GM13977 (cell line): ENCODE measurements around the gene SACM1L.

Experiments used
- DNase-seq: peaks from one replicate; pipeline ENCODE4 v3.0.0; 2012; ENCODE audit warnings: low spot score
- in situ Hi-C: fragments of 300-500 bp; cut with MboI; formaldehyde crosslinking; loops from one replicate; pipeline ENCODE4 v1.12.0; 2022; ENCODE audit warnings: low sequenced_read_pairs, low pct_unique_long_range_greater_than_20kb, mixed read lengths, inconsistent platforms; ENCODE audit not compliant: unreplicated experiment
- TF ChIP-seq, protein P1 (sequence below): IDR thresholded peaks from 2 replicates; pipeline ENCODE4 v1.5.1; 2012; ENCODE audit warnings: mild to moderate bottlenecking, control low read depth; ENCODE audit not compliant: insufficient read depth; ENCODE audit errors: extremely low read depth, missing control alignments

SACM1L gene

DNA sequence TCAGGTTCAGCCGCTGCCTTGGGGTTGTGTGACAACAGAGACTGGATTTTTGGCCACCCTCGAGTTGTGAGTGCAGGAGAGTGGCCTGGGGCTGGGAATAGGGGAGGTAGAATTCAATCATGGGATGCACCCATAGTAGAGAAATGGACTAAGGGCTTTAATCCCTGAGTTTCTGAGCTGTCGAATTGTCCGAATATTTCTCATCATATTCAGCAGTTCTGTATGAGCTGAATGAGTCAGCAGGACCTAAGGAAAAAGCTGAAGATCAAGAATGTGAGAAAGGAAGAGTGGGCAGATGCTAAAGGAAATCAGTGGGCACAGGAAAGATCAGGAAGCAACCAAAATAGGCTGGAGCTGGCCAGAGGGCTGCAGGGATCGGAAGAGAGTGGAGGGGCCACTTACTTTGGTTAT is 44.4 kb upstream of the SACM1L start:
- in situ Hi-C loops, result no loop called here
- DNase-seq, result no peak
- TF ChIP-seq, protein P1, sequence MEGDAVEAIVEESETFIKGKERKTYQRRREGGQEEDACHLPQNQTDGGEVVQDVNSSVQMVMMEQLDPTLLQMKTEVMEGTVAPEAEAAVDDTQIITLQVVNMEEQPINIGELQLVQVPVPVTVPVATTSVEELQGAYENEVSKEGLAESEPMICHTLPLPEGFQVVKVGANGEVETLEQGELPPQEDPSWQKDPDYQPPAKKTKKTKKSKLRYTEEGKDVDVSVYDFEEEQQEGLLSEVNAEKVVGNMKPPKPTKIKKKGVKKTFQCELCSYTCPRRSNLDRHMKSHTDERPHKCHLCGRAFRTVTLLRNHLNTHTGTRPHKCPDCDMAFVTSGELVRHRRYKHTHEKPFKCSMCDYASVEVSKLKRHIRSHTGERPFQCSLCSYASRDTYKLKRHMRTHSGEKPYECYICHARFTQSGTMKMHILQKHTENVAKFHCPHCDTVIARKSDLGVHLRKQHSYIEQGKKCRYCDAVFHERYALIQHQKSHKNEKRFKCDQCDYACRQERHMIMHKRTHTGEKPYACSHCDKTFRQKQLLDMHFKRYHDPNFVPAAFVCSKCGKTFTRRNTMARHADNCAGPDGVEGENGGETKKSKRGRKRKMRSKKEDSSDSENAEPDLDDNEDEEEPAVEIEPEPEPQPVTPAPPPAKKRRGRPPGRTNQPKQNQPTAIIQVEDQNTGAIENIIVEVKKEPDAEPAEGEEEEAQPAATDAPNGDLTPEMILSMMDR, result no peak

DNA sequence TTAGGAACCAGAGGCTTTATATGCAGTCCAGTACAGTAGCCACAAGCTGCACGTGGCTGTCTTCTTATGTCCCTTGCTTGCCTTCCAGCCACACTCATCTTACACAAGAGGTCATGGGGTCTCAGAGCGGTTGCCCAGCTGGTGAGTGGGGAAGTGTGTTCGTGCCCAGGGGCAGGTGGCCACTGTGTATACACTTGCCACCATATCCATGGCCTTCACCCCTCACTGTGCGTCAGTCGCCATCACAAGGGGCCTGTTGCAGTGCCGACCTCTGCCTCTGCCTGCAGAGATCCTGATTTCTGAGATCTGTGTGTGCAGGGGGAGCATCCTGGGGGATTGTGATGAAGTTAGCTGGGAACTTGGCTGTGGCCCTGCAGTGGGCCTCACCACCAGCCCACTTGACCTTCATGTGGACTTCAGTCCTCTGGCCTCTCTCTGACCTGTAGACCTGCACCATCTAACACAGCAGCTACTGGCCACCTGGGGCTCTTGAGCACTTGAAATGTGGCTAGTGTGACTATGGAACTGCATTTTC is 43.1 kb upstream of the SACM1L start:
- no peak for DNase-seq
- in situ Hi-C loops, result no loop called here
- TF ChIP-seq, protein P1, result no peak

DNA sequence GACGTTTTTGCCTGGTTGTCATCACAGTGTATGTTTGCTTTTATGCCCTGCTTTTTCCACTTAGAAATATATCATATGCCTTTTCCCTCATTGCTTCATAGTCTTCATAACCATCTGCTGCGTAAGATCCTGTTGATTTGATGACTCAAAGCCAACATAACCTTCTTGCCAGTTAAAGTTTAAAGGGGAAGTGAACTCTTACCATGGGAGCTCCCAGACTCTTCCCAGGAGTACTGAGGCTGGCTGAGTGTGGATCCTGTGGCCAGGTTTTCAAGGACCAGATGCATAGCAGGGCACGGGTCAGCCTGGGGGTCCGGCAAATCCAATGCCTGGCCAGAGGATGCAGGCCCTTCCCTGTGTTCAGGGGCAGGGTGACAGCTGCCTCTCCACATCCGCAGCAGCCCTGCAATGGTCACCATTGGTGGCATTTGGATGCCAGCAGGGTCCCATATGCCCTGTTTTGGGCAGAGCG is 42.0 kb upstream of the SACM1L start:
- no peak for DNase-seq
- in situ Hi-C loops, result no loop called here
- TF ChIP-seq, protein P1, result no peak

DNA sequence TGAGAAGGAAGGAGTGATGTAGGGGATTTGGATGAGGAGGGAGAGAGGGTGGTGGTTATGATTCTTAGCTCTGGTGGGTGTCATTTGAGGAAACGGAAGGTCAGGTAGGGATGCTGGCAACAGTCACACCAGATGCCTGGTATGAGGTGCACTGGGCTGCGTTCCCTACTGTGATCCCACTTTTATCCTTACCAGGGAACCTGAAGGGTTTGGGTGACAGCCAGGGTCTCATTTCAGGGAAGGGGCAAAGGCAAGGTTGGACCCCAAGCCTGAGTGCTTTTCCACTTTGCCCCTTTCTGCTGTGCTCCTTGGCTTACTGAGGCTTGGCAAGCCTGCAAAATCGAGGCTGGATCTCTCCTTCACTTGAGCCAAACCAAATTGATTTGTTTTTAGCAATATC is 36.0 kb upstream of the SACM1L start:
- no peak for DNase-seq
- in situ Hi-C loops, result loop anchor here (10.0 to 25.0 kb wide), 2 partner anchors 138 to 616 kb away; partner anchors contain the start of gene CLEC3B
- TF ChIP-seq, protein P1, result no peak

DNA sequence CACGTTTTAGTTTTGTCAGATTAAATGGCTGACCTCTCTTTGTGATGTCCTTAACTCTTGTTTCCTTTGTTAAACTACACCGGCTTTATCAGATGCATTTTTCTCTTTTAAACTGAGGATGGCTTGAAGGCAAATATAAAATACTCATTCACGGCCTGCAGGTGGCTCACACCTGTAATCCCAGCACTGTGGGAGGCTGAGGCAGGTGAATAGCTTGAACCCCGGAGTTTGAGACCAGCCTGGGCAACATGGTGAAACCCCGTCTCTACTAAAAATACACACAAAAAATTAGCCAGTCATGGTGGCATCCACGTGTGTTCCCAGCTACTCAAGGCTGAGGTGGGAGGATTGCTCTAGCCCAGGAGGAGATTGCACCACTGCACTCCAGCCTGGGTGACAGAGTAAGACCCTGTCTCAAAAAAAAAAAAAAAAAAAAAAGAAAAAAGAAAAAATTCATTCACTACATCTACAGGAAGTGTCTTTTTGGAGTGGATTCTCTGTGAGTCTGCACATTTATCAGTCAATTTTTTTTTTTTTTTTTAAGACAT is 34.7 kb upstream of the SACM1L start:
- in situ Hi-C loops, result loop anchor here (10.0 to 25.0 kb wide), 2 partner anchors 140 to 617 kb away; partner anchors contain the start of gene CLEC3B
- TF ChIP-seq, protein P1, result no peak
- no peak for DNase-seq

DNA sequence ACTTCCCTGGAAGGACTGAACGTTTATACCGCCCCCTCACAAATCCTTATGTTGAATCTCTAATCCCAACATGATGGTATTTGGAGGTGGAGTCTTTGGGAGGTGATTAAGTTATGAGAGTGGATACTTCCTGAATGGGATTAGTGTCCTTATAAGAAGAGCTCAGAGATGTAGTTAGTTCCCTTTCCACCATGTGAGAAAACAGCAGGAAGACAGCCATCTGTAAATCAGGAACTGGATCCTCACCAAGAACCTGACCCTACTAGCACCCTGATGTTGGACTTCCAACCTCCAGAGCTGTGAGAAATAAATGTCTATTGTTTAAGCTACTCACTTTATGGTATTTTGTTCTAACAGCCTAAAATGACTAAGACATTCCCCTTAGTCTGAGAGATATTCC is 33.3 kb upstream of the SACM1L start:
- DNase-seq, result no peak
- TF ChIP-seq, protein P1, result no peak
- in situ Hi-C loops, result loop anchor here (10.0 to 25.0 kb wide), 2 partner anchors 141 to 619 kb away; partner anchors contain the start of gene CLEC3B
